Measurements from ENCODE around the gene CYB561D2.

Gene CYB561D2

DNA sequence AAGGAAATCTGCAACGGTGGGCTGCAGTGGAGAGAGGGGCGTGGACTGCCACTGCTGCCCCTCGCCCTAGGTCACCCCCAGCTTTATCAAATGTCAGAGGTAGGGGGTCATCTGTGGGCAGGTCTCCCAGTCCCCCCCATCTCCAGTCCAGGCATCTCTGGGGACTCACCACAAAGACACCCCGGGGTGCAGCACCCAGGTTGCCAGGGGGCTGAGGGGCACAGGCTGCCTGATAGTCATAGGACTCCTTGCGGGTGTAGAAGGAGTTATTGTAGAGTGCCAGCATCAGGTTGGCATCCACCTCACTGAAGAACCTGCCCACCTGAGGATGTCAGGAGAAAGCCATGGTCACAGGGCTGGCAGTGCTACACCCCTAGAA, 15.2 kb downstream of the CYB561D2 start:
- no peak for DNase-seq (ENCODE audit: low spot score)

DNA sequence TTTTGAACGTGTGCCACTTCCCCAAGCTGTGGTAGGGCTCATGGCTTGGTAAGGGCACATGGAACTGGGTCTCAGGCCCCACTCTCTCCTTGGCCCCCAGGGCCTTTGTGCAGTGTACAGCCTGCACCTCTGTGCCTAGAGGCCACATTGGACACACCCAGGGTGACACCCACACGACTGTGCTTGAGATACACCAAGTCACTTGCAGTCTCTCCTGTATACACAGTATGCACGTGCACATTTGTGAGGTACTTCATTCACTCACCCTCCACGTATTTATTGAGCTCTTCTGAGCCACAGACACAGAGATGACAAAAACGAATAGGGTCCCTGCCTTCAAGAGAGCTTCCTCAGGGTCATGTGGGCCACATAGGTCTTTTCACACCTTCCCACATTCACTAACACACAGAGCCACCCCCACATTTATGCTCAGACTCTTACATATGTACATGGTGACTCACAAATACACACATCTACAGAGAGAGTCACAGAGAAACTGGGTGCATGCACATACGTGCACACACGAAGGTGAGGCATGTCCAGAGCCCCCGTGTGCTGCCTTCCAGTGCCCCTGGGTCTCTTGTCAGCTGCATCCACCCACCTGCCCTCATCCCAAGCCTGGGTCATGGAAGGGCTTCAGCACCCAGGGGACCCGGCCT, 18.5 kb downstream of the CYB561D2 start:
- no peak for DNase-seq (ENCODE audit: low spot score)

DNA sequence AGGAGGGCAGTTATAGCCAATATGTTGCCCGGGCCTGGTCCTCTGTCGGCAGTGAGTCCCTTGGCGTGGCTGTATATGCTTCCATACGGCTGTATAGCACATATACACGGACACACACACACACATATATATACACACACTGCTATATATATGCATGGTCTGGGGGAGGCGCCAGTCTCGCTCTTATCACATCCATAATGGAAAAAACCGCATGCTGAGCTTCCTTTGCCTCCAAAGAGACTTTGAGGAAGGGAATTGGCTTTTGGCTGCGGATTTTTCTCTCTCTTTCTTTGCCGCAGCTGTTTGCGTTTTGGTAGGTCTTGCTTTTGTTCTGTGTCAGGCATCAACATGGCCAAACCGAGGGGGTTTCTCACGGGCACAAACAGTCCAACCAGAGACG, 19.9 kb downstream of the CYB561D2 start:
- no peak for DNase-seq (ENCODE audit: low spot score)

DNA sequence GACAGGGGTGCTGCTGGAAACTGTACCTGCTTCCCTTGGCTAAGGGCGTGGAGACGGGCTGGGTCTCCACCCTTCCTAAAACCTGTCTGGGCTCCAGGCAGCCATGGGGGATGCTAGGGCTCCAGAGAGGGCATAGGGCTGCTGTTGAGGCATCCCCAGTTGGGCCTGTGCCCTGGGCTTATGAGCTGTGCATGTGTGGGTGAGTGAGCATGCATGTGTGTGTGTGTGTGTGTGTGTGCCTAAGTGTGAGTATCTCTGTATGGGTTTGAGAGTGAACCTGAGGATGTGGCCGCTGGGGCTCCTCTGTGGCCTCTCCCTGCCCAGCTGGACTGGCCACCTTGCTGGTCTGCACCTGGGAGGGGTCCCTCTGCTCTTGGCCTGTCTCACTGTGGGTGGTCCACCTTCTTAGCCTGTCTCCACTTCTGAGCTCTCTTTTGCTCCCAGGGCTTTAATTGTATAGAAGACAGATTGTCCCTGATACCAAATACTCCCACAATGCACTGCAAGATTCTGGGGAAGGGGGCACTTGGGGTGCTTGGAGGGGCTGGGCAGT, 20.5 kb downstream of the CYB561D2 start:
- no peak for DNase-seq (ENCODE audit: low spot score)

DNA sequence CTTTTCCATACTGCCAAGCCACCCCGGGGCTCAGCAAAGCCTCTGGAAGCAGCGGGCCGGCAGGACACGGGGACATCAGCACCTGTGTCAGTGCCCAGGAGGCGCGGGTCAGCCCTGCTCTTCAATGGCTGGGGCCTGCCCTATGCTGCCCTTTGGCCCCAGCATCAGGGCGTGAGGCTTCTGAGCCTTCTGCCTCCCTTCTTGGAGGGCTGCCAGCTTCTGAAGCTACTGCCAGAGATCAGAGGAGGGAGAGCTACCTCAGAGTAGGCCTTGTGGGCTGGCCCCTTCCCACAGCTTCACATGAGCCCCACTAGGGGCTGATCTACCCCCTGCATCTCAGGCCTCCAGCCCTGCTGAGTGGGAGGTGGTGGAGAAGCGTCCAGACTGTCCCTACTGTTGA, 21.7 kb downstream of the CYB561D2 start:
- no peak for DNase-seq (ENCODE audit: low spot score)

DNA sequence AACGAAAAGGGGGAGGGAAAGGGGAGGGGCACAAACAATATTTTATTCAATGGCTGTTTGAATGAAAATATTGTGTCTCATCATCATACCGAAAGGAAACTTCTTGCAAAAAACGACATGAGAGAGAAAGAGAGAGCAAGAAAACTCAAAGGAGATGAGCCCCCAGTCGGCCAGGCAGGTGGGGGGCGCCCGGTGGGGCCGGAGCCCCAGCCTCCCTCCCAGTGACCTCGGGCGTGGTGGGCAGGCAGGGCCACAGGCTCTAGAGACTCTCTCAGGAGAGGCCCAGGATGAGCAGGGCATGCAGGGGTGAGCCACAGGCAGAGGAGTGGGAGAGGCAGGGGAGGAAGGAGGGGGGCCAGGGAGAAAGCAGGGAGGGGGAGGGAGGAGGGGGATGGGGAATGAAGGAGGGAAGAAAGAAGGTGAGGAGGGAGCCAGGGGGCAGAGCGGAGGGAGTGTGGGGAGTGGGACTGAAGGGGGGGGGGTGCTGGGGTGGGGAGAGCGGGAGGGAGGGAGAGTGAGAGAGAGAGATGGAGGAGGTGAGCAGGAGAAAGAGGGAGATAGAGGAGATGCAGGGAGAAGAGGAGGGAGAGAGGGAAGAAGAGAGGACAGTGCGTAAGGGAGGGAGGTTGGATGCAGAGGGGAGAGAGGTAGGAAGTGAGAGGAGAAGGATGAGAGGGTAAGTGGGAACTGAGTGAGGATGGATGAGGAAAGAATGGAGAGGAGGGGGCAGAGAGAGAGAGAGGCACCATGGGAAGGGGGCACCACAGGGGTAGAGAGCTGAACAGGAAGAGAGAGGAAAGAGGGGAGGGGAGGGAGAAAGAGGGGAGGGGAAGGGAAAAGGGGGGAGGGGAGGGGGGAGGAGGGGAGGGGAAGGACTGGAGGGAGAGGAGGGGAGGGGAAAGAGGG, 22.7 kb downstream of the CYB561D2 start:
- no peak for DNase-seq (ENCODE audit: low spot score)

DNA sequence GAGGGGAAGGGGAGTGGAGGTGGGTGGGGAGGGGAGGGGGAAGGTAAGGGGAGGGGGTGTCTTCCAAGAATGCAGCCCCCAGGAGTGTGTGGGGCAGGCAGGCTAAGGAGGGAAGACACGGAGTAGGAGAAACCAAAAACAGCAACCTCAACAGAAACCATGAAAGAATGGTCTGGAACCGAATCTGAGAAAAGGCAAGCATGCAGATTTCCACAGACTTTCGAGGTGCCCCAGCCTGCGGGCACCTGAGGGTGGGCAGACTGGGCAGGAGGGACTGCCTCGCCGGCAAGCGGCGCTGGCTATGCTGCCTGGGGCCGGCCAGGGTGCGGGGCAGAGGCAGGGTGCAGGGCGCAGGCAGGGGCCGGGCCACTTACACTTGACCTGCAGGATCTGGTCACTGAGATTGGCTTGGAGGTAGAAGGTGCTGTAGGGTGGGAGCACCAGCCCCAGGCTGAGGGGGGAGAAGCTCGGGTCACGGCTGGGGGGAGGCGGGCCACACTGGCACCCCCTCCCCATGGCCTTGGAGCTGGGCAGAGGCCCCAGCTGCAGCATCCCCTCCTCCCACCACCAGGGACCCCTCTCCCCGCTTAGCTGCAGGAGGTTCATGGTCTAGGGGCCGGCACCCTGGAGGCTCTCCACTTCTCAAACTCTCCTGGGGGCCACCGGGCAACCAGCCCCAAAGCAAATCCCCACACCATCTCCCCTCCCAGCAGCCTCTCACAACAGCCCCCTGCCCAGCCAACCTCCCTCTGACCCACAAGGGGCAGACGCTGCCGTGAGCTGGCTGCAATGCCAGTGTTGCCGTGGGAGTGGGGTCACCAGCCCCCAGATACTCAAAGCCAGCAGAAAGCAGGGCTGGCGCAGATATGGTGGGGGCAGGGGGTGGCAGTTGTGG, 23.9 kb downstream of the CYB561D2 start:
- no peak for DNase-seq (ENCODE audit: low spot score)

DNA sequence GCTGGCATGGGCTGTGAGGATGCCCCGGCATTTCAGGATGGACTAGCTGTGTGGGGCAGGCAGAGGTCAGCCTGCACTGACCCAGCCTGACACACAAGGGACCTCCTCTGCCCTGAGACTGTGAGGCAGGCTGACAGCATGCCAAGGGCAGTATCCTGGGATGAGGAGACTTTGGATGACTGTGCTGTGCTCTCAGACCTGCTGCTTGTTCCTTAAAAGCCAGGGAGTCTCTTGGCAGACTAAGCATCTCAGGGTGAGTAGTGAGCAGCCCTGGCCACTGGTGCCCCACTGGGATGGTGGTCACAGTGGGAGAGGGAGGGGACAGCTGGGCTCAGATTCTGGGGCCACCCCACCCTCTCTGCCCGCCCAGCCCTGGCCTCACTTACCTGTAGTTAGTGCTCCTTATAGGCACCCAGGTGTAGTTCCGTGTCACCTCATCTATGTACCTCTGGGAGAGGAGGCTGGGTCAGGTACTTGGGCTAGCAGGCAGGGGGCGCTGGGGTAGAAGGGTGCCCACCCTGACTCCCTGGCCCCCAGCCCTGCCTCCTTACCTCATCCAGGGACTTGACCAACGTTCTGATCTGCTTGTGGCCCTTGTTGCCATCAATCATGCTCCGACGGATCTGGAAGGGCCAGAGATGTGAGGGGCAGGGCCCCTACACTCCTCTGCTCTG, 24.7 kb downstream of the CYB561D2 start:
- no peak for DNase-seq (ENCODE audit: low spot score)

DNA sequence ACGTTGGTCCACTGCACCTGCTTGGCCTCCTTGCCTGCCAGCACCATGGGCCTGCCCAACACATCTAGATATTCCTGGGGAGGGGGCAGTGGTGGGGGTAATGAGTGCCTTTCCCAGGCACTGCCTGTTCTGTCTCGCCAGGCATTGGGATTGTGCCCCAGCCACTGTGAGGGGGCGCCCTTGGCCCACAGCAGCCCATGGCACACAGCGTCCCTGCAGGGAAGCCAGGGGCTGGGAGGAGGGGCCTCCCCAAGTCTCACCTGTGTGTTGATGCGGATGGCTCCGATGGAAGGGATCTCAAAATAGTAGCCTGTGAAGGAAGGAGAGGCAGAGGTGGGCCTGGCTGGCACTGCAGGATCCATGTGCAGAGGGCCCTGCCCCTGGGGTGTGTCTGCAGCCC, 27.4 kb downstream of the CYB561D2 start:
- no peak for DNase-seq (ENCODE audit: low spot score)

DNA sequence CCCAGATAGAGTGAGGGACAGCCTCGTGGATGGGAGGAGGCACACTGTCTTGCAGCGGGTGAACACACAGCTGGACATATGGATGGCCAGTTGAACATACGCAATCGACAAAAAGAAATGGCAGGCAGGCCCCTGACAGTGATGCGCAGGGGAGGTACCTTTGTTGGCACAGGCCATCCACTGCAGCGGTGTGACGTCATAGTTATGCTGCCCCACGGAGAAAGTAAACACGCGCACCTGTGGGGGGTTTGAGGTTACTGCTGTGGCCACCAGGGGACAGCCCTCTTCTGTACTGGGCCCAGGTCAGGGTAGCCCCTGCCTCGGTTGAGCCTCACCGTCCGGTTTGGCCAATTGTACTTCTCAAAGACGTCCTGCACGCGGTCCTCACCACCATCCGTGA, 28.1 kb downstream of the CYB561D2 start:
- no peak for DNase-seq (ENCODE audit: low spot score)

DNA sequence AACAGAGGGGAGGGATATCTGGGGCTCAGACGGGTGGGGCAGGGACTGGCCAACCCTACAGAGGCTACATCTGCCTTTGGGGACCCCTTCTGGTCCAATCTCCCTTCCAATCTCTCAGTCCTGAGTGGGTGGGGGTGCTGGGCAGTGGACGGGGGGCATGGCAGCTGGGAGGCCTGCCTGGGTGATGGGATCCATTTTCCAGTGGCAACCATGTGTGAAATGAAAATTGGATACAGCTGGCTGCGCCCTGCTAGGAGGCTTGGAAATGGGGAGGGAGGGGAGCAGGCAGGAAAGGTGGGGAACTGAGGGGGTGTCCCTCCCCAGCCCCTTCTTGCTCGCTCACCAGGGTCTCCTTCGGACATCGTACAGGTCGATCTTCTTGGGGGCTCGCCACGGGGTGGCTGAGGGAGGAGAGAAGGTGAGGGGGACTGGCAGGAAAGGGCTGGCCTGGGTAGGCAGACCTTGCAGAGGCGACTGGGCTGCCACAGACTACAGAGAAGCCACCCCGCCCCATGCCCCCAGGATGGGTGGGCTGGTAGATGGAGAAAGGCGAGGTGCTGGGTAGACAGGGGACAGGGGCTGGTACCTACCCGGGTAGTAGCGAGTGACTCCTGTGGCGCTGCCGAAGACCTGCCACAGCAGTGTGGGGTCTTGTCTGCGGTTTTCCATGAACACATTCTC, 29.9 kb downstream of the CYB561D2 start:
- no peak for DNase-seq (ENCODE audit: low spot score)

DNA sequence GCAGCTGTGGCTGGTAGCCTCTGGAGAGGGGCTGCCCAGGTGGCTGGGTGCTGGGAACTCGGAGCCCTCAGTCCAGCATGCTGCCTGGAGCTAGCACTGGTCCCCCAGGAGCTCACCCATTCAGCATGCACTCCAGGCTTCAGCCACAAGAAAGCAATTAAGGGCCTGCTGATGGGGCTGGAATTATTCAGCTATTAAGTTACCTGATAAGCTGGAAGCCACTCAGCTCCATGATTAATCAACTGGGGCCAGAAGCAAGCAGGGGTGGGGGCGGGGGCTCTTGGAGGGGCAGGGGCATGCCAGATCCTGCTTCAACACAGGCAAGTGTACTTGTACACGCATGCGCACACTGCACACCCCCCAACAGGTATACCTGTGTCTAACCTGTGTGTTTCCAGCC, 30.7 kb downstream of the CYB561D2 start:
- no peak for DNase-seq (ENCODE audit: low spot score)

DNA sequence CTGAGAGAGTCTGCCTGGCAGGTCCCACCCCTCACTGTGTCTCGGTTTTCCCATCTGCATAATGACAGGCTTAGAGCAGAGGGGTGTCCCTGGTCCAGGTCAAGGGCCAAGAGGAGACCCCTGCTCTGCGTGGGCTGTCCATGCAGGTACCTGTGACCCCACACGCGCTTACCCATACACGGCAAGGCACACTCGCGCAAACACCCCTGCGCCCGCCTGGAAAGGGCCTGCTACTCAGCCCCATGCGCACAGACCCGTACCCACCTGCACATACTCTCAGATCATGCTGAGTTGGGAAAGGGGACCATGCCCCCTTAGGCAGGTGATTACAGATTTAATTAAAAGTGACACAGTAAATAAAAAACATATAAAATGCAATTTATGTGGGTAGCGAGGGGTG, 32.1 kb downstream of the CYB561D2 start:
- DNase-seq (ENCODE audit: low spot score): no peak

DNA sequence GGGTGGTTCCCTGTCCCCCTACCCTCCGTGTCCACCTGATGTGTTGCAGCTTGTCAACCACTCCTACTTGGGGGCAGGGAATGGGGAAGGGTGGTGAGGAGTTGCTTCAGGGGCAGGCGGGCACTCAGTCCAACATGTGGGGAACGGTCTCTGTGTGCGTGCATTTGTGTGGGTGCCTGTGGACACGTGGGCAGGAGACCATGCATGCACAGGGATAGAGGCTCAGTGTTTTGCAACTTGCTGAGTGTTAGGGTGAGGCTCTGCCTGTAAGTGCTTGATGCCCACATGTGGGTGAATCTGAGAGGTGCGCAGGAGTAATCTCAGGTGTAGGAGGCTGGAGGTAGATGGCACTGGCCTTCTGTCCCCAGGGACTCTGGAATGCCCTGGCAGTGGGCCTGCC, 33.1 kb downstream of the CYB561D2 start:
- DNase-seq (ENCODE audit: low spot score): no peak

DNA sequence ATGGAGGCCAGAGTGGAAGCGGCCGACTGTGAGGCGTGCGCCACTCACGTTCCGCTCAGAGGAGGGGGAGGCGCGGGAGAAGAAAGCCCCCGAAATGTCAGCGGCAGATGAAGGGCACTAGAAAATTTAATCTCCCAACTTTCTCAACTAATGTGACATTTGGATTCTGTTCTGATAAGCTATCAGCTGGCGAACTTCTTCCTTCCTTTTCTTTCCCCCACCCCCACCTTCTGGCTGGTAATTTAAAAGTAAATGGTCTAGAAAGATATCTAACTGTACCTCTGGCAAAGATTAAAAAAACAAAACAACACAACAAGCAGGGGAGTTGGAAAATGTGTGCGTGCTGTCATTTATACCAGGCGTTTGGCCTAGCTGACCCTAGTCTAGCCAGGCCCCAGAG, 35.1 kb downstream of the CYB561D2 start:
- DNase-seq (ENCODE audit: low spot score): no peak

DNA sequence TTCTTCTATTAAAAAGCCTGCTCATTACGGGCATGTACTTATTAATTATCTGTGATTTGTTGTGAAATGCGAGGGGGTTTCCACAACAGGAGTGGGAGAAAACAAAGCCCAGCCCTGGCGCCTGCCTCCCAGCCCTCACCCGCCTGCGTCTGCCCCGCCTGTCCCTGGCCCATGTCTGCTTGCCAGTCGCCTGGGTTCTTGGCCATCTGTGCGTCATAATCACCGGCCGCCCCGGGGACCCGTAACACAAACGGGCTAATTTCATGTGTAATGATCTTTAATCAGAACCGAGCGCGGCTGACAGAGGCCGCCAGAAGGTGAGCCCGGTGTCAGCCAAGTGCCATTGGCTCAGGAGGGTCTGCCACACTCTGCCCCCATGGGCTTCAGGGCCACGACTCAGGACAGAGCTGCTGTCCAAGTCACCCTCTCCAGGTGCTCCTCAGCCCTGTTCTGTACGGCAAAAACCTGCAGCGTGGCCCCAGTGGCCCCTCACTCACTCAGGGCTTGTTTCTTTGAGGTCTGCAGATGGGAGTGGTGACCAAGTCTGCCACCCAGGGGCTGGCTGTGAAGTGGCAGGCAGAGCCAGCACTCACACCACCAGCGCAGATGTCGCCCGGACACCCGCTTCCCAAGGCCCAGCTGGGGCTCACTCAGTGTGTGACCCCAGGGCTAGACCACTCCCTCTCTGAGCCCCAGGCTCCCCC, 37.5 kb downstream of the CYB561D2 start:
- DNase-seq (ENCODE audit: low spot score): peak; percentile 76

DNA sequence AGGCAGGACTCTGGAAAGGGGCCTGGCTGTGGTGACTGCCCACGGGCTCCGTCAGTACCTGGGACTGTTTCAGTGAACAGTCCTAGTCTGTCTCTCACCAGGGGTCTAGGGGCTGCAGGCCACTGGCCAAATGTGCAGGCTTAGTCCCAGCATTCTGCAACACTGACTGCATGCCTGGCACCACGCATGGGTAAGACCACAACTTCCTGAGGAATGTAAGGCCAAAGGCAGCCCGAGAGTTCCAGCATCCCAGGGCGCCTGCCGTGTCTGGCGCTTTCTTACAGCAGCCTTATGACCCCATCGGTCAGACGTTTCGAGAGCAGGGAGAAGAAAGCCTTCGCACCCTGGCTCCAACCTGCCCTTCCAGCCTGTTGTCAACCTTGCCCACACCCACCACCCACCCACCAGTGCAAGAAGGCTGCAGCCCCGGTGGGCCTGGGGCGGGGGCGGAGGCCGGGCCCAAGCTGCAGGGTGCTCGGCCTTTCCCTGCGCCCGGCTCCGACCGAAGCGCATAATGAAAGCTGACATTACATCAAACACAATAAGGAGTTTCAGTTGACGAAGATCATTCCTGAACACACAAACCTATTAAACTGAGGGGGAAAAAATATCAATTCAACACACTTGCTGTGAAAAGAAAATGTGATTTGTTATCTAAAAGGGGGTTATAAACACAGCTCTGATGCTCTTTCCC, 38.2 kb downstream of the CYB561D2 start:
- no peak for DNase-seq (ENCODE audit: low spot score)

DNA sequence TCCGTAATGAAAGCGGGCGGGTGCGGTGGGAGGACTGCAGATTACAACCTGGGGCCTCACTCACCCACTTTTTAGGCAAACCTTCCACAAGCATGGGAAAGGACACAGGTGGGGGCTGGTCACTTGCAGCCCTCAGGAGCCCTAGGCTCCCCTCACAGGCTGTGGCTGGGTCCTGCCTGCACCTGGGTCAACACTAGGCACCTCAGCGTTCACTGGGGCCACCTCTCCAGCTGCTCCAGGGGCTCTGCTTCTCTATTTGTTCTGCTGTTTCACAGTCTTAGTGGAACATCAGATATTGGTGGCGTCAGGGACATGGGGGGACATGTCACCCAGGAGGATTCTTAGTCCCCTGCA, 38.7 kb downstream of the CYB561D2 start:
- no peak for DNase-seq (ENCODE audit: low spot score)

DNA sequence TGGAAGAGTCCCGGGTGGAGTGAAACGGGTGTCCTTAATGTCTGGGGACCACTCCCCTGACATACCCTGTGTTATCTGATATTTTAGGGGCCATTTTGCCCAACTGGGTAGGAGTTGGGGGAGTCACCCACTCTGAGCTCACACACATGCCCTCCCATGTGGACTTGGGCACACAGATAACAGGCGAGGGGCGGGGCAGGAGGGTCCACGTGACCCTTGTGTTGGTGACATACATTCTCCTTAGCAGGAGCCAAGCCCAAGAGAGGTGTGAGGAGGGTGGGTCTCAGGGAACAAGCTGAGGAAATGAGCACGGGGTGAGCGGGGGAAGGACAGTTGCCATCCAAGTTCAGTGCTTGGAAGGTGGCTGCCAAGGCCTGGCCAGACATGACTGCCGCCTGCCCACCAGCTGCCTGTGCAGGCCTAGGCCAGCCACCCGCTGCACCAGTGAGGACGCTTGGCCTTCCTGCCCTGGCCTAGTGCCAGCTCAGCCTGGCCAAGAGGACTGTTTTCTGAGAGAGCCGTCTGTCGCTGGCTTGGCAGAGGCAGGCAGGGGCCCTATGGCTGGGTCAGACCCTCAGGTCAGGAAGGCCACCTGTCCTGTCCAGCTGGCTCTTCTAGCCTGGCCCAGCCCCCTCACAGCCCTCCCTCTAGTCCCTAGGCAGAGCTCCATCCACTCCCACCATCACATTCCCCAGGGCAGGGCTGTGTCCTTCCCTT, 40.0 kb downstream of the CYB561D2 start:
- DNase-seq (ENCODE audit: low spot score): no peak

Measured in ecto neural progenitor cell (in vitro differentiated cells).